ENCODE measurements around the gene DENND10. TPM values are rescaled to one million over a fixed set of nuclear protein-coding genes. Genes with fewer than 3 reads are reported as not detected.

The DENND10 gene
- total RNA-seq, 1 experiment from 2014 or later = 35.2 TPM

Small RNAs within 50 kb of the gene (small RNA-seq; reads per million reads assigned to genes)
- not detected for gene AL355598.1
- gene RF00413 = not detected
- gene SNORA19 = not detected

Other genes starting within 250 kb of the DENND10 start
- gene NANOS1, start 74.4 kb upstream of the DENND10 start, total RNA-seq (2014; rRNA removed; shearing (Covaris generic); ENCODE audit: low replicate concordance) = 1.6 and 3.1 TPM in 2 replicates
- gene EIF3A, start 23.3 kb upstream of the DENND10 start, total RNA-seq (2014; rRNA removed; shearing (Covaris generic); ENCODE audit: low replicate concordance) = 90.7 and 92.1 TPM in 2 replicates
- gene SFXN4, start 61.6 kb downstream of the DENND10 start, total RNA-seq (2014; rRNA removed; shearing (Covaris generic); ENCODE audit: low replicate concordance) = 43.7 and 48.2 TPM in 2 replicates
- gene PRDX3, start 74.7 kb downstream of the DENND10 start, total RNA-seq (2014; rRNA removed; shearing (Covaris generic); ENCODE audit: low replicate concordance) = 88.4 and 293 TPM in 2 replicates
- 4.5 and 5.0 TPM in 2 replicates for gene GRK5, start 103.5 kb downstream of the DENND10 start, total RNA-seq (2014; rRNA removed; shearing (Covaris generic); ENCODE audit: low replicate concordance)